NCI-H460 (cell line): ENCODE results near the gene PACRG. TPM values are rescaled to one million over a fixed set of nuclear protein-coding genes. Genes with fewer than 3 reads are reported as not detected.

Experiments used
- DNase-seq: peaks from one replicate; pipeline ENCODE4 v3.0.0-alpha.2; 2016; ENCODE audit warnings: low read depth; ENCODE audit errors: extremely low read depth
- small RNA-seq, 2 experiments: library from RNA; depleted of rRNA; stranded (forward); fragments of <200 nt; gene quantifications; one replicate each; pipeline ENCODE3, GENCODE V24; 2014
- total RNA-seq: library from RNA; depleted of rRNA; stranded (reverse); fragments of >200 nt; shearing (Covaris generic); gene quantifications from 2 replicates; pipeline ENCODE4 v1.2.3, GENCODE V29; 2014; rRNA removed

PACRG gene
- total RNA-seq, 1 experiment from 2014 or later, result 0.15 TPM

- no peak for DNase-seq
Measured at GRCh38 chr6:163364641-163365040, 636.9 kb downstream of the PACRG start.

Small RNA genes within 50 kb of the gene (small RNA-seq; reads per million reads assigned to genes)
- 0 reads per million in 2 experiments for gene AL031121.1
- 0 reads per million in 2 experiments for gene AL590286.1

Other genes with a start within 250 kb of the PACRG start
- 14.9 and 20.4 TPM in 2 replicates for gene PRKN, start 208 bp upstream of the PACRG start, total RNA-seq